SK-N-MC (cell line): ENCODE data around the gene CAMK2B.

Experiments used
- EZH2 ChIP-seq: fragments of 200-600 bp; sonication (generic); IDR thresholded peaks from one replicate; pipeline ENCODE4 v1.6.1; 2017; ENCODE audit warnings: antibody characterized with exemption
- FOXP2 ChIP-seq: optimal IDR thresholded peaks from 2 replicates; pipeline ENCODE3; 2011; ENCODE audit warnings: mild to moderate bottlenecking, moderate library complexity; ENCODE audit not compliant: insufficient read depth; ENCODE audit errors: extremely low read length, control extremely low read depth
- POLR2AphosphoS5 ChIP-seq: IDR thresholded peaks from 2 replicates; pipeline ENCODE4 v1.6.1; 2012; ENCODE audit warnings: mild to moderate bottlenecking, low read depth, low read length, borderline replicate concordance

DNA sequence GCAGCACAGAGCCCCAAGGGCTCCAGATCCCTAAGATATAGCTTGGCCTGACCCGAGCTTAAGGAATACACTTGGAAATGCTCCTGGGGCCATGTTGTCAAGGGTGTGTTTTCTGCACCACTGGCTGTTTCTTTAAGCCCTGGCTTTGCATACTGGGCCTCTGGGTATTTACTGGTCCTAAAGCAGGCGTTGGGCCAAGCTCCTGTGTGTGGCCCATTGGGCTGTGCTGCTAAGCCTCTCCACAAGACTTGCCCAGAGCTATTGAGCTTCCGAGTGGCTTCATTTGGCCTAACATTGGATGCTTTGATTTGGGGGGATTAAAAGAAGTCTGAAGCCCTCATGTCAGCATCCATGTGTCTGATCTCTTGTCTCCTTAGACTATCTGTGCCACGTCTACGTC, 119.4 kb downstream of the CAMK2B start:
- TF ChIP-seq EZH2 = no peak
- TF ChIP-seq POLR2AphosphoS5 = no peak
- TF ChIP-seq FOXP2 = no peak
